Fibroblast of villous mesenchyme (primary cell): ENCODE results near the gene TCEA3. TPM values are rescaled to one million over a fixed set of nuclear protein-coding genes. Genes with fewer than 3 reads are reported as not detected.

Source experiments
- DNase-seq: peaks from one replicate; pipeline ENCODE4 v3.0.0-alpha.2; 2010; ENCODE audit warnings: low read depth
- H3K4me3 ChIP-seq: 2 replicates; pipeline ENCODE4 v1.5.1; 2011; ENCODE audit warnings: low read depth, mild to moderate bottlenecking, low read length
- total RNA-seq: library from RNA; depleted of rRNA; stranded (reverse); fragments of >200 nt; gene quantifications from 2 replicates; pipeline ENCODE4 v1.2.3, GENCODE V29; 2012
- TF ChIP-seq, protein P1 (sequence below): IDR thresholded peaks from 2 replicates; pipeline ENCODE4 v1.5.1; 2012; ENCODE audit warnings: low read depth, mild to moderate bottlenecking, low read length; ENCODE audit not compliant: insufficient read depth

The TCEA3 gene
- total RNA-seq, 1 donor = 8.6 TPM

DNA sequence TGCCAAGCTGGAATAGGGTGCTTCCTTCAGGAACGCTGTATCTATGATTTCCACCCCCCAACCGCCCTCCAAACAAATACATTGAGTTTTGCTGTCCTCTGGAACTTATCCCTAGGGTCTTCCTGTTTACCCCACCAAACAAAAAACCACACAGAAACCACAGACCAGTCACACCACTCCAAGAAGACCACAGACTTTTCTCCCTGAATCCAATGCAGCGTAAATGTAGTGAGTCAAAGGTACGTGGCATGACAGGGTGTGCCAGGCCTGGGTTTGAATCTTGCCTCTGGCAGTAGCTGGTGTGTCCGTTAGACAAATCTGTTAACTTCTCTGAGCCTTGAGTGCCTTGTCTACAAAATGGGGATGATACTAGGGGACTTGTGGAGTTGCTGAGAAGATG, 31.7 kb upstream of the TCEA3 start:
- TF ChIP-seq, protein P1, sequence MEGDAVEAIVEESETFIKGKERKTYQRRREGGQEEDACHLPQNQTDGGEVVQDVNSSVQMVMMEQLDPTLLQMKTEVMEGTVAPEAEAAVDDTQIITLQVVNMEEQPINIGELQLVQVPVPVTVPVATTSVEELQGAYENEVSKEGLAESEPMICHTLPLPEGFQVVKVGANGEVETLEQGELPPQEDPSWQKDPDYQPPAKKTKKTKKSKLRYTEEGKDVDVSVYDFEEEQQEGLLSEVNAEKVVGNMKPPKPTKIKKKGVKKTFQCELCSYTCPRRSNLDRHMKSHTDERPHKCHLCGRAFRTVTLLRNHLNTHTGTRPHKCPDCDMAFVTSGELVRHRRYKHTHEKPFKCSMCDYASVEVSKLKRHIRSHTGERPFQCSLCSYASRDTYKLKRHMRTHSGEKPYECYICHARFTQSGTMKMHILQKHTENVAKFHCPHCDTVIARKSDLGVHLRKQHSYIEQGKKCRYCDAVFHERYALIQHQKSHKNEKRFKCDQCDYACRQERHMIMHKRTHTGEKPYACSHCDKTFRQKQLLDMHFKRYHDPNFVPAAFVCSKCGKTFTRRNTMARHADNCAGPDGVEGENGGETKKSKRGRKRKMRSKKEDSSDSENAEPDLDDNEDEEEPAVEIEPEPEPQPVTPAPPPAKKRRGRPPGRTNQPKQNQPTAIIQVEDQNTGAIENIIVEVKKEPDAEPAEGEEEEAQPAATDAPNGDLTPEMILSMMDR = no peak
- no peak overlapping the region for H3K4me3 ChIP-seq
- no peak for DNase-seq

DNA sequence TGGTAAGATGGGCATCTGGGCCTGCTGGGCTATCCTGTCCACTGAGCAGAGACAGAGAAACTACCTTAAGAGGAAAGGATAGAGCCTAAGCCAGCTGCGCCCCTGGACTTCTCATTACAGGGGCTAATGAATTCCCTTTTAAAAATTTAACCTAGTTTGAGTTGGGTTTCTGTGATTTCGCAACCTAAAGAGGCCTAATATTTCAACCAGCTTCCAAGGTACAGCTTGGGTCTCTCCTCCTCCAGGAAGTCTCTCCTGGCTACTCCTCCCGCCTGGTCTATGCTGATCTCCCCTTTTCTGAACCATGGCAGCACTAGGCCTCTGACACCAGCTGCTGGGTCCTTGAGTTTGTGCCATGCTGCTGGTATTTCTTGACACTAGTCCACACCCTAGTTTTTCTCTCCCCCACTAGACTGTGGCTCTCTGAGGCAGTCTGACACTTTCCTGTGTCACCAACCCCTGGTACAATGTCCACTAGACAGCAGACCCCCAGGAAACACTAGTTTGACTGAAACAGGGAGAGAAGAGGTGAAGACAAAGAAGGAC, 29.0 kb upstream of the TCEA3 start:
- H3K4me3 ChIP-seq = no peak overlapping the region
- DNase-seq = no peak
- TF ChIP-seq, protein P1 = no peak

DNA sequence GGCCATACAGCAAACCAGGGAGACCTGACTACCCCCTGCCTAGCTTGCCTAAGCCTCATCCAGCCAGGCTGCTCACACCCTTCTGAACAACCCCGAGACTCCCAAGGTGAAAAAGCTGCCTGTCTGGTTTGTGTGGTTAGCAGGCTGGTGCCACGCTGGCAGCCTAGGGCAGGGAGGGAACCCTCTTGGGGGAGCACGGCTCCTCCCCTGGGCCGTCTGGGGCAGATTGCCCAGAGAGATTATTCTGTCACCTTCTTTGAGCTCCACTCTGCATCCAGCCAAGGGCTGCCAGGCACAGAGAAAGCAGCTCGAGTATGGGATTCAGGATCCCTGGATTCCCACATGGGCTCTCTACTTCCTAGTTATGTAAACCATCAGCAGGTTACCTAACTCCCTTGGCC, 27.5 kb upstream of the TCEA3 start:
- DNase-seq = peak; percentile 33
- TF ChIP-seq, protein P1 = no peak
- no peak overlapping the region for H3K4me3 ChIP-seq

DNA sequence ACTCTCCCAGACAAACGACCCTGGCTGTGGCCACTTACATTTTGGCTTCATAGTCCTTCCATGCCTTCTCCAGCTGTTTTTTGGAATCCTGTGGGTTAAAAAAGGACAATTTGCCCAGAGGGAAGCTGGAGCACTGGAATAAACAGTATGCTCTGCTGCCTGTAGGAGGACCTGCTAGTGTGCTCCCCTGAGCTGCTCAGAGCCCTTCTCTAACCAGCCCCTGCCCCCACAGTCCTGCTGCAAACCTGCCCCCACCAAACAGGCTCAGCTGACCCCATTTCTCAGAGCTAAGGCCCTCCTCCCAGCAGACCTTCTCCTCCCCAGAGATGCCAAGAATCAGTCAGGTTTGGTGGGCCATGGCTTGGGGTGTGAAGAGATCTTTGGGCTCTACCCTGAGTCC, 26.9 kb upstream of the TCEA3 start:
- H3K4me3 ChIP-seq = no peak overlapping the region
- TF ChIP-seq, protein P1 = no peak
- DNase-seq = no peak

DNA sequence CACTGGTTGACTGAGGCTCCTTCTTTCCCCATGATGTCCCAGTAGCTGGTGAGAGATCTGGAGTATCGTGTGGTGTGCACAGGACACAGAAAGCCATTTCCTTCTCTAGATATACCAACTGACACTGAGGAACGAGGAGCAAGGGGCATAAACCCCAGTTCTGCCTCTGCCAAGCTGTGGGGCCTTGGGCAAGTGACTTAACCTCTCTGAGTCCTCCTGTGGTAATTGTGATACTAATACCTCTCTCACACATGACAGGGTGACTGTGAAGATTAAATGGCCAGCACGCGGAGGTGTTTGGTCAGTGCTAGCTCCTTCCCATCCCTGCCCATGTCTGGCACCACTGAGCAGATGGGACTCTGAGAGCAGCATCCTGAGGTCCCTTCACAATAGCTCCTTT, 26.3 kb upstream of the TCEA3 start:
- no peak for DNase-seq
- TF ChIP-seq, protein P1 = no peak
- no peak overlapping the region for H3K4me3 ChIP-seq

DNA sequence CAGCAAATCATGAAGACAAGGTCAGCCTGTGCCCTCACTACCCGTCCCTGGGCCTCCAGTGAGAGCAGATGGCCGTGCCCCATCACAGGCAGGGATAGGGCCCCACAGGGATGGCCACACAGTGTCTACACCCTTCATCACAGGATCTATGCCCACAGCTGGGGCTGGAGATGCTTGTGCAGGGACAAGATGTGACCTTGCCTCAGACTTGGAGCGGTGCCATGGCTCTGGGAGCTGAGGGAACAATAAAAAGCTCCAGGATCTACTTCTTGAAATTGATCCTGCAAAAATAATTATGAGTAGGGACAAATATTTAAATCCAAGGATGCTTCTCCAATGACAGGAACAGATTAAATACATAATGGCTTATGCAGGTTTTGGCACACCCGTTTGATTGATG, 25.4 kb upstream of the TCEA3 start:
- no peak for DNase-seq
- TF ChIP-seq, protein P1 = no peak
- H3K4me3 ChIP-seq = no peak overlapping the region

DNA sequence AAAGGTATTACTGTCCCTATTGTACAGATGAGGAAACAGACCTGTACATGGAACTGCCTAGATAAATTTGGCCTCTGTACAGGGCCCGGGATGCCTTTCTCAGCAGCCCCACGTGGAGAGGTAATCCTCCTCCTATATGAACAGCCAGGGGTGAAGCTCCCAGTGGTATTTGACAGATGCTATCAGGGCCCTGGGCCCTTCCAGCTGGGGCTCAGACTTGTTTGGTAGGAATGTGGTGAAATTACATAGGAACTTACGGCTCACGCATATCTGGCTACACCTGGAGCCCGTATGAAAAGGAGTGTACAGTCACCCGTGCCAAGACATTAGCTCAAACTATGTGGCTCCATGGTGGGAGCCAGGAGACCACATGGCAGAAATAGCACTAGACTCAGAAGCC, 24.8 kb upstream of the TCEA3 start:
- no peak for DNase-seq
- H3K4me3 ChIP-seq = no peak overlapping the region
- TF ChIP-seq, protein P1 = no peak
